Measurements from ENCODE around the gene PLS1.

The PLS1 gene

GRCh38 chr3:142660893-142661292 is 64.7 kb downstream of the PLS1 start:
- no peak overlapping the region for H3K4me3 ChIP-seq (ENCODE audit: low read length)
- H4K5ac ChIP-seq (ENCODE audit: low read length), result no peak overlapping the region
- no peak overlapping the region for H3K23ac ChIP-seq (ENCODE audit: low read length)
- H3K79me2 ChIP-seq (ENCODE audit: control insufficient read depth, insufficient read depth, low read length), result no peaks in the 10 kb centered on the region
- no peaks in the 10 kb centered on the region for H3K4me1 ChIP-seq (ENCODE audit: control insufficient read depth, low read depth, low read length)
- no peaks in the 10 kb centered on the region for H3K79me1 ChIP-seq (ENCODE audit: low read length)
- H3K27ac ChIP-seq (ENCODE audit: low read depth, low read length), result no peak overlapping the region
- no peak overlapping the region for H2BK15ac ChIP-seq (replicated peaks; ENCODE audit: low read depth)
- H3K4me2 ChIP-seq (ENCODE audit: low read length), result no peak overlapping the region
- H2BK5ac ChIP-seq (ENCODE audit: low read length), result no peak overlapping the region
- H3K56ac ChIP-seq (ENCODE audit: low read length), result no peak overlapping the region
- no peak overlapping the region for H3K18ac ChIP-seq (ENCODE audit: low read length)
- no peak overlapping the region for H3K4ac ChIP-seq (ENCODE audit: low read depth, low read length)
- H2AK5ac ChIP-seq (ENCODE audit: low read length), result no peak overlapping the region
- no peaks in the 10 kb centered on the region for H3K36me3 ChIP-seq (ENCODE audit: control insufficient read depth, insufficient read depth, low read length)
- H3K9ac ChIP-seq (ENCODE audit: low read length), result no peak overlapping the region
- DNase-seq, result no peak
- no peak overlapping the region for H2BK120ac ChIP-seq (ENCODE audit: low read depth, low read length)
- no peaks in the 10 kb centered on the region for H3K27me3 ChIP-seq (ENCODE audit: insufficient read depth, low read length, poor library complexity)
- no peak overlapping the region for H4K8ac ChIP-seq (ENCODE audit: low read depth, low read length)

- Histone ChIP-seq H3K27ac (ENCODE audit: low read depth, low read length) (no peak overlapping the region), H3K79me1 (ENCODE audit: low read length) (no peaks in the 10 kb centered on the region), H2BK5ac (ENCODE audit: low read length) (no peak overlapping the region), H3K18ac (ENCODE audit: low read length) (no peak overlapping the region), H2AK5ac (ENCODE audit: low read length) (no peak overlapping the region), H4K5ac (ENCODE audit: low read length) (no peak overlapping the region), H3K36me3 (ENCODE audit: control insufficient read depth, insufficient read depth, low read length) (no peaks in the 10 kb centered on the region), H3K4ac (ENCODE audit: low read depth, low read length) (no peak overlapping the region), H3K27me3 (ENCODE audit: insufficient read depth, low read length, poor library complexity) (no peaks in the 10 kb centered on the region), H3K79me2 (ENCODE audit: control insufficient read depth, insufficient read depth, low read length) (no peaks in the 10 kb centered on the region), H2BK15ac (replicated peaks; ENCODE audit: low read depth) (no peak overlapping the region), H3K56ac (ENCODE audit: low read length) (no peak overlapping the region), H3K9ac (ENCODE audit: low read length) (no peak overlapping the region), H3K4me3 (ENCODE audit: low read length) (no peak overlapping the region), H3K23ac (ENCODE audit: low read length) (no peak overlapping the region), H3K4me1 (ENCODE audit: control insufficient read depth, low read depth, low read length) (no peaks in the 10 kb centered on the region), H3K4me2 (ENCODE audit: low read length) (no peak overlapping the region), H2BK120ac (ENCODE audit: low read depth, low read length) (no peak overlapping the region), H4K8ac (ENCODE audit: low read depth, low read length) (no peak overlapping the region)
- whole genome bisulfite sequencing (ENCODE audit: extremely low coverage, insufficient coverage, low lambda C conversion rate), result no CpG with 5 or more reads among the region's 1 CpG
- DNase-seq, result no peak
Measured at GRCh38 chr3:142663865-142664264, 67.7 kb downstream of the PLS1 start.

GRCh38 chr3:142664311-142664710 is 68.1 kb downstream of the PLS1 start:
- Histone ChIP-seq H3K36me3 (ENCODE audit: control insufficient read depth, insufficient read depth, low read length) (no peaks in the 10 kb centered on the region), H3K79me2 (ENCODE audit: control insufficient read depth, insufficient read depth, low read length) (no peaks in the 10 kb centered on the region), H2BK120ac (ENCODE audit: low read depth, low read length) (no peak overlapping the region), H3K4me2 (ENCODE audit: low read length) (no peak overlapping the region), H4K5ac (ENCODE audit: low read length) (no peak overlapping the region), H3K4me1 (ENCODE audit: control insufficient read depth, low read depth, low read length) (no peaks in the 10 kb centered on the region), H3K4ac (ENCODE audit: low read depth, low read length) (no peak overlapping the region), H3K4me3 (ENCODE audit: low read length) (no peak overlapping the region), H3K9ac (ENCODE audit: low read length) (no peak overlapping the region), H3K23ac (ENCODE audit: low read length) (no peak overlapping the region), H3K79me1 (ENCODE audit: low read length) (no peaks in the 10 kb centered on the region), H2BK5ac (ENCODE audit: low read length) (no peak overlapping the region), H2AK5ac (ENCODE audit: low read length) (no peak overlapping the region), H3K18ac (ENCODE audit: low read length) (no peak overlapping the region), H4K8ac (ENCODE audit: low read depth, low read length) (no peak overlapping the region), H3K27me3 (ENCODE audit: insufficient read depth, low read length, poor library complexity) (no peaks in the 10 kb centered on the region), H3K56ac (ENCODE audit: low read length) (no peak overlapping the region), H3K27ac (ENCODE audit: low read depth, low read length) (no peak overlapping the region), H2BK15ac (replicated peaks; ENCODE audit: low read depth) (no peak overlapping the region)
- WGBS (ENCODE audit: extremely low coverage, insufficient coverage, low lambda C conversion rate), result no CpG with 5 or more reads among the region's 2 CpGs
- no peak for DNase-seq

- Histone ChIP-seq H3K4me3 (ENCODE audit: low read length) (no peak overlapping the region), H4K8ac (ENCODE audit: low read depth, low read length) (no peak overlapping the region), H2AK5ac (ENCODE audit: low read length) (no peak overlapping the region), H3K4me1 (ENCODE audit: control insufficient read depth, low read depth, low read length) (no peaks in the 10 kb centered on the region), H3K27me3 (ENCODE audit: insufficient read depth, low read length, poor library complexity) (no peaks in the 10 kb centered on the region), H3K4me2 (ENCODE audit: low read length) (no peak overlapping the region), H3K79me1 (ENCODE audit: low read length) (no peaks in the 10 kb centered on the region), H3K18ac (ENCODE audit: low read length) (no peak overlapping the region), H2BK120ac (ENCODE audit: low read depth, low read length) (no peak overlapping the region), H3K36me3 (ENCODE audit: control insufficient read depth, insufficient read depth, low read length) (no peaks in the 10 kb centered on the region), H3K23ac (ENCODE audit: low read length) (no peak overlapping the region), H3K27ac (ENCODE audit: low read depth, low read length) (no peak overlapping the region), H3K4ac (ENCODE audit: low read depth, low read length) (no peak overlapping the region), H3K9ac (ENCODE audit: low read length) (no peak overlapping the region), H2BK15ac (replicated peaks; ENCODE audit: low read depth) (no peak overlapping the region), H2BK5ac (ENCODE audit: low read length) (no peak overlapping the region), H3K79me2 (ENCODE audit: control insufficient read depth, insufficient read depth, low read length) (no peaks in the 10 kb centered on the region), H3K56ac (ENCODE audit: low read length) (no peak overlapping the region), H4K5ac (ENCODE audit: low read length) (no peak overlapping the region)
- DNase-seq, result no peak
- no CpG with 5 or more reads among the region's 2 CpGs for WGBS (ENCODE audit: extremely low coverage, insufficient coverage, low lambda C conversion rate)
Measured at GRCh38 chr3:142664819-142665218, 68.6 kb downstream of the PLS1 start.

- Histone ChIP-seq H3K27me3 (ENCODE audit: insufficient read depth, low read length, poor library complexity) (no peaks in the 10 kb centered on the region), H2BK15ac (replicated peaks; ENCODE audit: low read depth) (no peak overlapping the region), H2AK5ac (ENCODE audit: low read length) (no peak overlapping the region), H3K4me1 (ENCODE audit: control insufficient read depth, low read depth, low read length) (no peaks in the 10 kb centered on the region), H3K4me2 (ENCODE audit: low read length) (no peak overlapping the region), H3K18ac (ENCODE audit: low read length) (no peak overlapping the region), H3K79me2 (ENCODE audit: control insufficient read depth, insufficient read depth, low read length) (no peaks in the 10 kb centered on the region), H3K36me3 (ENCODE audit: control insufficient read depth, insufficient read depth, low read length) (no peaks in the 10 kb centered on the region), H4K8ac (ENCODE audit: low read depth, low read length) (no peak overlapping the region), H4K5ac (ENCODE audit: low read length) (no peak overlapping the region), H3K4ac (ENCODE audit: low read depth, low read length) (no peak overlapping the region), H3K9ac (ENCODE audit: low read length) (no peak overlapping the region), H3K27ac (ENCODE audit: low read depth, low read length) (no peak overlapping the region), H3K79me1 (ENCODE audit: low read length) (no peaks in the 10 kb centered on the region), H3K4me3 (ENCODE audit: low read length) (no peak overlapping the region), H2BK120ac (ENCODE audit: low read depth, low read length) (no peak overlapping the region), H2BK5ac (ENCODE audit: low read length) (no peak overlapping the region), H3K56ac (ENCODE audit: low read length) (no peak overlapping the region), H3K23ac (ENCODE audit: low read length) (no peak overlapping the region)
- no peak for DNase-seq
- WGBS (ENCODE audit: extremely low coverage, insufficient coverage, low lambda C conversion rate), result no CpG with 5 or more reads among the region's 1 CpG
Measured at GRCh38 chr3:142670120-142670519, 73.9 kb downstream of the PLS1 start.

- Histone ChIP-seq H2BK5ac (ENCODE audit: low read length) (no peak overlapping the region), H3K9ac (ENCODE audit: low read length) (no peak overlapping the region), H3K4ac (ENCODE audit: low read depth, low read length) (no peak overlapping the region), H3K4me1 (ENCODE audit: control insufficient read depth, low read depth, low read length) (no peaks in the 10 kb centered on the region), H4K8ac (ENCODE audit: low read depth, low read length) (no peak overlapping the region), H3K4me2 (ENCODE audit: low read length) (no peak overlapping the region), H3K23ac (ENCODE audit: low read length) (no peak overlapping the region), H3K18ac (ENCODE audit: low read length) (no peak overlapping the region), H3K27me3 (ENCODE audit: insufficient read depth, low read length, poor library complexity) (no peaks in the 10 kb centered on the region), H2AK5ac (ENCODE audit: low read length) (no peak overlapping the region), H3K4me3 (ENCODE audit: low read length) (no peak overlapping the region), H2BK15ac (replicated peaks; ENCODE audit: low read depth) (no peak overlapping the region), H3K79me1 (ENCODE audit: low read length) (no peaks in the 10 kb centered on the region), H3K79me2 (ENCODE audit: control insufficient read depth, insufficient read depth, low read length) (no peaks in the 10 kb centered on the region), H3K56ac (ENCODE audit: low read length) (no peak overlapping the region), H4K5ac (ENCODE audit: low read length) (no peak overlapping the region), H2BK120ac (ENCODE audit: low read depth, low read length) (no peak overlapping the region), H3K36me3 (ENCODE audit: control insufficient read depth, insufficient read depth, low read length) (no peaks in the 10 kb centered on the region), H3K27ac (ENCODE audit: low read depth, low read length) (no peak overlapping the region)
- DNase-seq, result no peak
- no CpG with 5 or more reads among the region's 2 CpGs for WGBS (ENCODE audit: extremely low coverage, insufficient coverage, low lambda C conversion rate)
Measured at GRCh38 chr3:142676151-142676550, 80.0 kb downstream of the PLS1 start.
